ENCODE results near the gene LONRF2.

The LONRF2 gene

DNA sequence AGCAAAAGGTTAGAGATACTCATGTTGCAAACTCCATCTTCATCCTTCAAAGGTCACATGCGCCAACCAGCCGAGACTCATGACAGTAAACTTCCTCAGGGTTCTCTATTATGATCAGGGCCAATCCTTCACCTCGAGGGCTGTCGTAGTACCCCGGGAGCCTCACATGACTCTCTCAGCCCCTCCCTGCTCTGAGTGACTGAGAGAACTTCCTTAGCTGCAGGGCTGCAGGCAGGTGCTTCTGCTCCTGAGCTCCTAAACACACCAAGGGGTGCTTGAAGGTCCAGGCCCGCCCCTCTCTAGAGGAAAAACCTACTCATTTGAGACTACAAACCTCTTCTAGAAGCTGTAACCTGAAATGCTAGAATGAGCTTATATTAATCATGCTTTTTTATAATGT lies 48.2 kb downstream of the LONRF2 start:
- no peak for DNase-seq

DNA sequence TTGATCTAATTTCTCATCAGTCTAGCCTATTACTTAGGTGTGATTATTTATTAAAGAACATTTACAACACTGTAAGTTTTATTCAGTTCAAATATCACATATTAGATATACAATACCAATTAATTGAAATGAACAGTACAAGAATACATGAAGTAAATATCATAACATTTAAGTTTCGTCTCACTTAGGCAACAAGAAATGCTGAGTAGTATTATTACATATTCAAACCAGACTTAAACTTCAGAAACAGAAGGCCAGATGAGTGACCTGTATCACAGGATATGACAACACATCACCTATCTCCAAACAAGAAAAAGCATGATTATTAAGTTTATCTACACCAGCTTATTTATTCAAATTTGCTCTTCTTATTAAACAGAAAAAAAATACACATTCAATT lies 48.9 kb downstream of the LONRF2 start:
- no peak for DNase-seq

DNA sequence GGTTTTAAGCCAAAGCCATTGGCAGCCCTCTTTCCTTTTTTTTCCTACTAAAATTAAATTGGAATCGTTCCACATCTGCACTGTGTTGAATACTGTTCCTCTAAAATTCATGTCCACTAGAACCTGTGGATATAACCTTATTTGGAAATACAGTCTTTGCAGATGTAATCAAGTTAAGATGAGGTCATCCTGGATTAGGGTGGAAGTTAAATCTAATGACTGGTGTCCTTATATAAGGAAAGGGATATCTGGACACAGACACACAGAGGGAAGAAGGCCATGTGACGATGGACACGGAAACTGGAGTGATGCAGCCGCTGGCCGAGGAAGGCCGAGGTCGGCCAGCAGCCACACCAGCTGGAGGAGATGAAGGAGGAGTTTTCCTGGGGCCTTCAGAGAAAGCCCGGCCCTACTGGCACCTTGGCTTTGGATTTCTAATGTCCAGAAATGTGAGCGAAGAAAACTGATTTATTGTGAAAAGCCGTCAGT lies 49.4 kb downstream of the LONRF2 start:
- no peak for DNase-seq

DNA sequence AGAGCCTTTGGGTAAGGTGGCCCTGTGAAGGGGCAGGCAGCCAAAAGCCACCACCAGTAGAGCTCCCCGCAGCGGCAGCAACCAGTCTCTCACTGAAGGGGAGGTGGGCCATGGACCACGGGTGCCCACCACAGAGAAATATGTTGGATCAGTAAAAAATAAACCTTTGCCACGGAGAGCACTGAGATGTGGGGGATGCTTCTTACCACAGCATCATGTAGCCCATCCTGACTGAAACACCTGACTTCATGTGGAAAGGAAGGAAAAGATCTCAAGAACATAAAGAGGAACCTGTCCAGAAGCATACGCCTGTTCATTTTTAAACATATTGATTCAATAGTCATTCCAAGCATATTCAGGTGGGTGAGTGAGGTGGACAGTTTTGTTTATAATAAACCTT lies 51.1 kb downstream of the LONRF2 start:
- no peak for DNase-seq

DNA sequence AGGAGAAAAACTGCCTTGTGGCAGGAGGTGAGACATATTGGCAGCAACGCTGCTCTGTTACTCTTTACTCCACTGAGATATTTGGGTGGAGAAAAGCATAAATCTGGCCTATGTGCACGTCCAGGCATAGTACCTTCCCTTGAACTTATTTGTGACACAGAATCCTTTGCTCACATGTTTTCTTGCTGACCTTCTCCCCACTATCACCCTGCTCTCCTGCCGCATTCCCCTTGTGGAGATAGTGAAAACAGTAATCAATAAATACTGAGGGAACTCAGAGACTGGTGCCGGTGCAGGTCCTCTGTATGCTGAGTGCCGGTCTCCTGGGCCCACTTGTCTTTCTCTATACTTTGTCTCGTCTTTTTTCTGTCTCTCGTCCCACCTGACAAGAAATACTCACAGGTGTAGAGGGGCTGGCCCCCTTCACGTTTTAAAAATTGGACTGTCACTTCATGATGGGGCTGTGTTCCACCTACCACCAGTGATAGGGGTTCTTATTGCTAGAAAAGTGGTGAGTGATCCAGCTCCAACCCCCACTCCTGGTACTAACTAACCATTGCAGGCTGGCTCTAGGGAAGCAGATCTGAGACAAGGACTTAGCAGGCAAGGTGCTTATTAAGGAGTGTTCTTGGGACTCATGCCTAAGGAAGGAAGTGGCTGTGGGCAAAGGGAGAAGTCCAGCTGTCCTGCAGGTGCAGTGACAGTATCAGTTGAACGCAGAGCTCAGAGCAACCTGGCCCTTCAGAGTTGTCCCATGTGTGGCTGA lies 51.7 kb downstream of the LONRF2 start:
- no peak for DNase-seq

DNA sequence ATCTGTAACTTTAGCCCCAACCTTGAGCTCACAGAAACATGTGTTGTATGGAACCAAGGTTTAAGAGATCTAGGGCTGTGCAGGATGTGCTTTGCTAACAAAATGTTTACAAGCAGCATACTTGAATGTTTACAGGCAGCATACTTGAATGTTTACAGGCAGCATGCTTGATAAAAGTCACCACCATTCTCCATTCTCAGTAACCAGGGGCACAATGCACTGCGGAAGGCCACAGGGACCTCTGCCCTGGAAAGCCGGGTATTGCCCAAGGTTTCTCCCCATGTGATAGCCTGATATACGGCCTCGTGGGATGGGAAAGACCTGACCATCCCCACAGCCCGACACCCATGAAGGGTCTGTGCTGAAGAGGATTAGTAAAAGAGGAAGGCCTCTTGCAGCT lies 52.4 kb downstream of the LONRF2 start:
- DNase-seq = no peak

DNA sequence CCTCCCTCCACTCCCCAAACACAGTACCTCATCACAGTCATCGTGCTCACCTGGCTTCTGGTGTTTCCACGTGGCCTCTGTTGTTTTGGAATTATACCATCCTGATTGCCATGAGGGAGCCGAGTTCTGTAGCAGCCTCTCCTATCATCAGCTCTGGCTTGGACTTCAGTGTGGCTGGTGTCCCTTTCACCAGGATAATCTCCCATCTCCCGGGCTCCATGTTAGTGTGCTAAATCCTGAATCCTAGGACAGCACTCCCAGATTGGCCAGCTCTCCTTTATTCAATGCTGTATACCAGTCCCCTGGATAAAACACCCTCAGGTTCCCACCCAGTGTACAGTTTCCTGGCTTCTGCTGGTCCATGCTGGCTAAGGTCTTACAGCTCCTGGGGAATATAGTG lies 53.3 kb downstream of the LONRF2 start:
- DNase-seq = no peak

DNA sequence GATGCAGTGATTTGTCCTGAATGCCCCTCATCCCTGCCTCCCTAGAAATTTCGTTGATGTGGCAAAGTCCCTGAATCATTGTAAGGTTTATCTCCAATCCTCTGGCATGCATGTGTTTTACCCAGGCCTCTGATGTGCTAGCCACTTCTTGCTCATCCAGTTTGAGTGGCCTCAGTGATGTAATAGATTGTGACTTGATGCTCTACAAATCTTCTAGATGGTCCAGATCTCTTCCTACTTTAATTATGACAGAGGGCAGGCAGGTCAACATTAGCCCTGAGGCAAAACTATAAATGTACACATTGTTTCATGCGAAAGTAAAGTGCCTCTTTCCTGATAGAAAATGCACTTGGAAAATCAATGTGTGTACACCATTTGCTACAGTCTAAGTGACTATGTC lies 54.5 kb downstream of the LONRF2 start:
- DNase-seq = no peak

DNA sequence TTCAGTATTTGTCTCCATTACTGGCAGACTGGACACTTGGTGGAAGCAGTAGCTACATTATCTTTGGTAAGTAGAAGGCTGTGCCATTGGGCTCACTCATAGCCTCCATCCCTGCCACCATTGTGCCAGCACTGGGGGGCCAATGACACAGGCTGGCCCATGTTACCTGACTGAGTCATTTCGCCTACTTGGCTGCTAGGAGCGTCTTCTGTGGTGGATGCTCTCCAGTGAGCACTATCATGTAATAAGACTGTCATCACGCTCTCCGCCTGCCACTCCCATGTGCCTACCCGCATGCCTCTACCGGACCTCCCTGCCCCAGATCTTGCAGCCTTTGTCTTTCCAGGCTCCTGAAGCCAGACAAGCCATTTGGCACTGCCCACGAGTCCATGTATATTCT lies 56.2 kb downstream of the LONRF2 start:
- DNase-seq = no peak

DNA sequence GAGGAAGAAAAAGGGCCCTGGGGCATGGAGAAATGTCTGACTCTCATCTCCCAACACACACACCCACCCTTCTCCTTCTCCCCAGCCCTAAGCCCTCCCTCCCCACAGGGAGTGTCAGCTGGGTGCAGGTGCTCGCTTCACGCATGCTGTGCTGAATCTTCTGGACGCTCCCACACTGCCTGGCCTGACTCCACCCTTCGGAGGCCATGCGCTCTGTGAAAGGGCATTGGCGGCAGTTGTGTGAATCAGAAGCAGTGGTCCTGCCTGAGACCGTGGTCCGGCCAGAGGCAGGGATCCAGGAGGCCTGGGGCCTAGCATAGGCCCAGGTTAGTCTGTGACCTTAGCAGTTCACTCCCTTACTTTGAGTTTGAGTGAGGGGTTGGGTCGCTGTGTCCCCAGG lies 57.1 kb downstream of the LONRF2 start:
- no peak for DNase-seq

DNA sequence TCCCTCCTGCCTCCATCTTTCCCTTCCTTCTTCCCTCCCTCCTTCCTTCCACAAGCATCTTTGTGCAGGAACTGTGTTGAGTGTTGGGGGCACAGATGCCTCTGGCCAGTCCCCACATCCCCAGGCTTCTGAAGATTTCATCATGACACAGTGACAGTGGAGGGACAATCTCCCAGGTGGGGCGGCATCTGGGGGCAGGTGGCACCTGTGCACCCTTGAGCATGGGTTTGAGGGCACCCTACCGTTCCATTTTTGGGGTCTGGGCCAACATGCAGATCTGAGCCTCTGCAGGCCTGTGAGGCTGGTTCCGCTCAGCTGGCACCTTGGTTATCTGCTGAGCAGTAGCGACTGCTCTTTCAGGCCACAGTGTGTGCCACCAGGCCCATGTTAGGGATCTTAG lies 57.6 kb downstream of the LONRF2 start:
- DNase-seq = no peak

DNA sequence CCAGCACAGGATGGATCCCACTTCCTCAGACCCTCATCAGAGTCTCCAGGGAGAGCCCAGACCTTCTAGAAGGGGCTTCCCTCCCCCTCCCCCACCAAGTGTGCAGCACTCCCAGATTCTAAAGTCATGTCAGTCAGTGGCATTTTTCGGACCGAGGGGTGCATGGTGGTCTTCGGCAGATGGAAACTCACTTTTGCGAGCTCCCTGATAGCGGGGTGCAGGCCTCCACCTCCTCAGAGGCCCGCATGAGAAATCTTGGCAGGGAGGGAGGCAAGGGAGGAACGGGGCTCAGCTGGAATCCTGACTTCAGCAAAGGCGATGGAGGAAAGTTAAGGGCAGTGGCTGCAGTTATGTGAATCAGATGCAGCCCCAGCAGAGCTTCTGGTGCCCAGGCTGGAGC lies 58.2 kb downstream of the LONRF2 start:
- DNase-seq = no peak

DNA sequence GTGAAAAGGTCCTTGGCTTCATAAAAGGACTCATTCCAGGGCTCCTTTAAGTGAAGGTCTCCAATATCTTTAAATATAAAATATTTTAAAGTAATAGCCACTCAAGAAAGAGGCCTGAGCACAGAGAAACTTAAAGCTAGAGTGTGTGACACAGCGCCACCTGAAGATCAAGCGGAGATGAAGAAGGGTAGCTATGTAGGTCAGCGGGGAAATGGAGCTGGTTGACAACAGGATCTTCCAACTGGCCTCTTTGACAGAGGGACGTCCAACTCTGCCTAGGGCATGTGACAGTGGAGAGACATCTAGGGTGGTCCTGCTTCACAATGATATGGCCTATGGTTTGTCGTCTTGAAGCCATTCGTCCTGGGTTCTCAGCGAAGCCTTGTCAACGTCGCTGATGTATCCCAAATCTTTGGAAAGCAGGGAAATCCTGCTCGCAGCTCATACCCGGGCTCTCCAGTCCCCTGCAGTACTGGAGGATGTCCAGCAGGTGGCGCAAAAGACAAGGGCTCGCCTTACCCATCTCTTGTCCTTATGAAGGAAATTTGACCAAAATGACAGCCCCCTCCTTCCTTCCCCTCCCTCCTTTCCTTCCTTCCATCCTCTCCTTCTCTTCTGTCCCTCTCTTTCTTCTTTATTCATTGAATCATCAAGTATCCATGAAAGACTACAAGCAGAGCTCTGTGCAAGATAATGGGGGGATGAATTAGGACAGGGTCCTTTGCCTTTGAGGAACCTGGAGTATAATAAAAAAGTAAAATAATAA lies 59.6 kb downstream of the LONRF2 start:
- peak; percentile 29 for DNase-seq

DNA sequence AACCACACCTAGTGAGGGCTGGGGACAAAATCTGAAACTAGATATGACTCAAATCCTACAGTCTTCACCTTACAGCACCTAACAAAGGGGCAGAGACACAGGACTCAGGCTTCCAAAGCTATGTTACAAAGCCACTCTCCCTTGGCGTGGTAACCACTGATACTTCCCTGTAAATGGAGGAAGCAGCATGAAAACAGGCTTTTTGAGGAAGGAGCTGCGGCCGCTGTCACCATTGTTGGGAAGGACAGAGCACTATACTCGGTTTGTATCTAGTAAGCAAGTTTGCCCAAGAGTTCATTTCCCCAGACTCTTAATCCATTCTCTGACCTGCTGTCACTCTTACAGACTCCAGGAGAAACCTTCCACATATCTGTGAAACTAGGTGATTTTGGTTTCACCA lies 60.3 kb downstream of the LONRF2 start:
- no peak for DNase-seq

DNA sequence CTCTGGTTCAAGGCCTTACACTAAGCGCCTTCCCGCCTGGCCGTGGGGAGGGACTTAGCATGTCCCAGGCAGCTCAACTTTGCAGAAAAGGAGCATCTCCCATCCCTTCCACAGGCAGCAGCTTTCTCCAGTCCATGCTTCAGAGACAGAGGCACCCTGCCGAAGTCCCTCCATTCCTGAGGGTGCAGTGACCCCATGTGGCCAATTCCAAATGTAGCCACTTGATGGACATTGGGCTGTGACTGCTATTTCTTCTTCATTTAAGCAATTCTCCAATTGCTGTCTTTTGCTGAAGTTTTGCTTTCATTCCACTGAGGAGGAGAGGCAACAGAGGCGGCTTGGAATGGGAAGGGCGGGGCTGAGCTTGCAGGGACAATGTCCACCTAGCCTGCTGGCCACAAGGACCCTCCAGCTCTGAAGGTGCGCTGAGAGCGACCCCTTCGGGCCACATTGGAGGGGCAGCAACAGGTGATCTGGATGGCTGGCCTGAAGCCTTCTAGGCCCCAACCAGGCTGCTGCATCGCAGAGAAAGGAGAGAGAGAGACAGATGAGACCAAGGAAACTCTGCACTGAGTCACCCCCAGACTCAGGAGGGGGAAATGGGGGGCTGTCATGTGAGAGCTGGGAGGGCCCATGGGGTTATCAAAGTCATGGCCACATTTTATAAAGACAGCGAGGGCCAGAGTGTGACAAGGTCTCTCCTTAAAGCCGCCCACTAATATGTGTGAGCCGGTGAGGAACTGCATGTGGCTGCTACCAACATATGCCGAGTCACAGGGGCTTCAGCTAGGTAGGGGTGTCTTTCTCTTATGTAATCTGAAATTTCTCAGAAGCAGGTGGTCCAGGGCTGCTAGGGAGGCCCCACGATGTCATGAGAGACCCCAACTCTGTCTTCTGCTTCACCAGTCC lies 61.3 kb downstream of the LONRF2 start:
- DNase-seq = peak; percentile 60

DNA sequence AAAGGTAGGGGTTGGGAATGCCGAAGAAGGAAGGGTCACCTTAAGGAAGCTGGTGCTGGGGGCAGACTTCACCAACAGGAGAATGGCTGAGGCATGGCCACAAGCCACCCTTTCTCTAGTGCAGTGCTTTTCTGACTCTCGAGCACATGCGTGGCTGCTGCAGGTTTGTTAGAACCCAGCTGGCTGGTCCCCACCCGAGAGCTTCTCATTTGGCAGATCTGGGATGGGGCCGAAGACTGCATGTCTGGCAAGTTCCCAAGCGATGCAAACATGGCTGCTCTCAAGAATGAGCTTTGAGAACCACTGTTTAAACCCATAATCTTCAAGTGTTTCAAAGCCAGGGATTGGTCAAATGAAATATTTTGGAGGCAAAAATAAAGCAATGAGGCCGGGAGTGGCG lies 63.2 kb downstream of the LONRF2 start:
- DNase-seq = no peak

DNA sequence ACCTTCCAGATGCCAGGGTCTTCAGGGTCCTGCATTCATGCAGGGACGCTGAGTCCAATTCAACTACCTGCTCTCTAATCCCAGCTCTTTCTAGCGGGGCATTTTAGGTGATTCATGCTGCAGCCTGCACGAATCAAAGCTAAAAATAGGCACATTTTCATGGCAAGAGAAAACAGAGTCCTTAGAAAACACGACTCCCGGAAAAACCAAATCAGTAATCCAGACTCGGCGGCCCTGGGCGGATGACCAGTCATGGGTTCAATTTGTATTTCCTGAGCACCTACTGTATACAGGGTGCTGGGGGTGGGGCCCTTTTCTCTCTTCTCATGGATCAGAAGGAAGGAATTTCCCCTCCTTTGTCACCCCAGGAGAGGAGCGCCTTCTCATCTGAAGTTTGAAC lies 64.4 kb downstream of the LONRF2 start:
- no peak for DNase-seq

DNA sequence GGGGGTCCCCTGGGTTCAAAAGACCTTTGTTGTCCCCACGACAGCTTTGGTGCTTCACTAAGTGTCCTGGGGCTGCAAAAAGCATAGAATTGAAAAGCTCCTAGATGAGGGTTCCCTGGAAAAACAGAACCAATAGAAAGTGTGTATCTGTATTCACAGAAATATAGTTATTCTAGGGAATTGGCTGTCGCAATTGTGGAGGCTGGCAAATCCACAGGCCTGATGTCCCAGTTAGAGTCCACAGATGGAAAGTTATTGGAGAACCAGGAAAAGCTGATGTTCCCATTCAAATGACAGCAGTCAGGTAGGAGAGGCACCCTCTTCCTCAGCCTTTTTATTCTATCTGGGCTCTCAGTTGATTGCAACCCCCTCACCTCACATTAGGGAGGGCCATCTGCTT lies 65.5 kb downstream of the LONRF2 start:
- no peak for DNase-seq

DNA sequence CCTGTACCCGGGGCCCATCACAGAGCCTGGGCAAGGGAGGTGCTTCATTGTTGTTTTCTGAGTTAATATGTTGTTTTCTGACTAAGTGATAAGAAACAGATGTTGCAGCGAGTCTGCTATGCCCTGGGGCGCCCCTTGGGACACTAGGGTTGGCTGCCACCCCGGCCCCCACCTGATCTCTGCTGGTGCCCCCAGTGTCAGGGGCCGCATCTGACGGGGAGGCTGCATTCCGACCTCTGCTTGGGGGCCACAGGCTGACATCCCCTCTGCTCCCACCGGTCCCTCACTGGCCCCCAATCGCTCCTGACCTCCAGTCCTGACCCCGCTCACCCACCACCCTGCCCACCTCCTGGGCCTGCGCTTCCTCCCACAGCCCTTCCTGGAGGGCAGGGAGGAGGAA lies 65.9 kb downstream of the LONRF2 start:
- DNase-seq = no peak

DNA sequence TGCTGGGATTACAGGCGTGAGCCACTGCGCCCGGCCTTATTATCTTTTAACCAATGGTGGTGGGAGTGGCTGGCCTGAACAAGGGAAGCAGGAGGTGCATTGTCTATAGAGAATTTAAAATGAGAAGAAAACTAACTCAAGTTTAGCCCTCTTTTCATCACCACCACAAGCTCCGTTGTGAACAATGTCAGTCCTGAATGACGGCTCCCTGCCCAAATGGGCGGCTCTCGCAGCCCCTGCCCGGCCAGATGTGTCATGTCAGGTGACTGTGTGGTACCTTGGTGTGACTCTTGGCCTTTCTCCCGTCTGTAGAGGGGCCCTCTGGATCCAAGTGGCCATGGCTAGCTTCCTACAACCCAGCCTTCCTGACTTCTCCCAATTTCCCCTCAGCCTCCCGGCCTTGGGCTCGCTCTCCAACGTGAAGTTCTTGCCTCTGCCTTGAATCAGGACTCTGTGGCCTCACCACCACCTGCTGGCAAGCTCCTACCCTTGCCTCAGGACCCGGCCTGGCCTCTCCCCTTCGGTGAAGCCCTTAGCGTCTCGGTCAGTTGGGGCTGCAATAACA lies 67.6 kb downstream of the LONRF2 start:
- no peak for DNase-seq

DNA sequence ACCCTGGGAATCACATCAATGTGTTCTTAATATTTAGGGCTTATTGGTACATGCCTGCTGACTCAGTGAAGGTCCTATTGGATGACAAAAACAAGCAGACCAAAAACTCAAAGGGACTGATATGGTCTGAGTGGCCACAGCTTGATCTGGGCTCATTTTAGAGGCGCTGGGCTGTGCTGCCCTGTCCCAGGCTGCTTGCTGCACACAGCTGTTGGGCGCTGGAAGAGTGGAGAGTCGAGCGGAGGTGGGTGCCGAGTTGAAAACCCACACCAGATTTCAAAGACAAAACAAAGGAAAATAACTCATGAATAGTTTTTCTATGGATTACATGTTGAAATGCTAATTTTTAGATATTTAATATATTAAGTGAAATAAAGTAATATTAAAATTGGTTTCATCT lies 68.5 kb downstream of the LONRF2 start:
- DNase-seq = no peak

DNA sequence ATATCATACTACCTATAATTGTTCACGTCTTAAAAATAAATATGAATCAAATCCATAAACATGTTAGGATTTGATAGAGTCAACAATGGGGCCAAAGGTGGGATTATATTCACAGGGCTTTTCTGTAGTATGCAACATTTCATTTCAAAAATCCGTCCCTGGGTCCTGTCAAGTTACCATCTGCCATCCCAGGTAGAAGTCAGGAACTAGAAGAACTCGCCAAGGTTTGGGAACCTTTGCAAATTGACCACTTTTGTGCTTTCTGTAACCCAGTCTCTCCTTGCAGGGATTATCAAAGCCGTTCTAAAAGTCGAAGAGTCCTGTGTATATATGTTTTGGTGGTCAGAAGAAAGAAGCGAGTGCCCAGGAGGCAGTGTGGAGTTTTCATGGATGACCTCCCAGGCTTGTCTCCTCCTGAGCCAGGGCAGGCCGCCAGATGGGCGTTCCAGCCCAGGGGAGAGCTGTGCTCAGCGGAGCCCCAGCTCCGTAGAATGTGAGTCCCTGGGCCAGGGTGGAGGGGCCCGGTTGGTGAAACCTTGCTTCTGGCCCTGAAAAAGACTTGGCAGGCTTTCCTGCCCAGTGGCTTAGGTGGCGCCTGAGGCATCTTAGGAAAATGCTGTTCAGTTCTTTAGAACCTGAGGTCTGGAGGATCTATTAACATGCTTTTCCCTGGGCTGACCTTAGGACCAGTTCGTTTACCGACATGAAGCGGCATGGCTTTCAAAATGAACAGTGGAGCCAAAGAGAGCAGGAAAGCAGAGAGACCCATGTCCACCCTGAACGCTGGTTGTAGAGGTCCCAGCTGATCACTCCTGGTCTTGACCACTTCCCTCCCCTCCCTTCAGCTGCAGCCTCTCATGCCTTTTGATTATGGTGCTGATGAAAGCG lies 69.2 kb downstream of the LONRF2 start:
- DNase-seq = no peak
